Liver (tissue), 3 donors: ENCODE results near the gene KIF6.
"Not testable (repeated sequence)": the region's sequence is repeated elsewhere in the genome, so short reads cannot be mapped to it uniquely, and the experiment has no call there.

ENCODE experiments used
- CTCF ChIP-seq: fragments of 150-350 bp; IDR thresholded peaks from 2 replicates; pipeline ENCODE4 v1.5.1; 2017; ENCODE audit warnings: improper control_type of control experiment, low read depth, low read length; ENCODE audit not compliant: missing input control
- GABPA ChIP-seq, 2 donors: IDR thresholded peaks in 1 of 2; conservative IDR thresholded peaks in 1 of 2; 2 replicates each; pipeline ENCODE4 v1.6.1; 2016; ENCODE audit warnings: antibody characterized with exemption in 2 of 2, mild to moderate bottlenecking in 1 of 2, moderate library complexity in 1 of 2
- REST ChIP-seq: IDR thresholded peaks from 2 replicates; pipeline ENCODE4 v1.6.1; 2016; ENCODE audit warnings: antibody characterized with exemption, mild to moderate bottlenecking
- donor health status: healthy.
- donor health status: healthy.

- TF ChIP-seq CTCF; REST; GABPA (IDR thresholded peaks at IDR 0.05 in 1 of 2, conservative IDR thresholded peaks at IDR 0.05 in 1 of 2): not testable (repeated sequence)
Observed at GRCh38 chr6:39286596-39286995, 438.6 kb downstream of the KIF6 start.
